HFF-Myc (cell line): Measurements from ENCODE around the gene FUT2.
A peak's percentile ranks its signal among the peaks of the same experiment; 100 is the strongest.

Source experiments
- DNase-seq: peaks from one replicate; pipeline ENCODE4 v3.0.0-alpha.2; 2011; ENCODE audit warnings: low read depth; ENCODE audit errors: extremely low read depth
- H3K4me3 ChIP-seq: replicated peaks from 2 replicates; pipeline ENCODE4 v1.5.1; 2011; ENCODE audit warnings: low read depth, mild to moderate bottlenecking, control low read depth, low read length
- CTCF ChIP-seq: IDR thresholded peaks from 2 replicates; pipeline ENCODE4 v1.5.1; 2012; ENCODE audit warnings: mild to moderate bottlenecking, low read depth, low read length, control low read depth; ENCODE audit errors: missing control alignments

The FUT2 gene

GRCh38 chr19:48728911-48729664, 33.3 kb downstream of the FUT2 start:
- no peak overlapping the region for H3K4me3 ChIP-seq
- no peak for TF ChIP-seq CTCF
- DNase-seq: no peak

- TF ChIP-seq CTCF: no peak
- no peak for DNase-seq
- H3K4me3 ChIP-seq: no peak overlapping the region
These were observed 35.7 kb downstream of the FUT2 start for GRCh38 chr19:48731452-48731851.

- no peak overlapping the region; the same call in 1 of the 2 replicates for H3K4me3 ChIP-seq
- no peak for DNase-seq
- TF ChIP-seq CTCF: no peak
These were observed 38.9 kb downstream of the FUT2 start for GRCh38 chr19:48734625-48735024.

- DNase-seq: no peak
- no peak for TF ChIP-seq CTCF
- peak overlapping the region; percentile 30 for H3K4me3 ChIP-seq
These were observed 39.4 kb downstream of the FUT2 start for GRCh38 chr19:48735031-48735615.

- DNase-seq: no peak
- no peak for TF ChIP-seq CTCF
- no peak overlapping the region for H3K4me3 ChIP-seq
These were observed 41.7 kb downstream of the FUT2 start for GRCh38 chr19:48737360-48737998.

- no peak for DNase-seq
- TF ChIP-seq CTCF: peak; percentile 7
- H3K4me3 ChIP-seq: peak overlapping the region; percentile 41
These were observed 43.0 kb downstream of the FUT2 start for GRCh38 chr19:48738557-48739403.
